GM15510 (cell line): ENCODE results near the gene METTL18.

ENCODE experiments used
- POLR2A ChIP-seq: IDR thresholded peaks from 3 replicates; pipeline ENCODE4 v1.6.1; 2011; ENCODE audit warnings: borderline replicate concordance; ENCODE audit not compliant: insufficient read length; ENCODE audit errors: extremely low read depth

Gene METTL18

DNA sequence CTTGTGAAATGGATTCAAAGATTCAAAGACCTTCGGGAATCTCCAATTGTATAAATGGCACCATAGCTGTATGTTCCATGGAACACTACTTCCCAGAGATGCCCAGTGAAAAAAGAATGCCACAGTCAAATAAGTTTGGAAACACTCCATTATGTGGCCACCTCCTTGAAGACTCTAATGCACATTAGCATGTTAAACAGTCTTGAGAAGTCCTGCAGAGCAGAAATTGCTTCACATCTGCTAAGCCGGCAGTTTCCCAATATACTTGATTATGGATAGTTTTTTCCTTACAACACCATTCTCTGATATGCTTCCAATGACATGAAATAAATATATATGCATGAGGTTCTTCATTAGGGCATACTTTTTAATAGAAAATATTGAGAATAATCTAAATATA is 48.2 kb downstream of the METTL18 start:
- TF ChIP-seq POLR2A: no peak

DNA sequence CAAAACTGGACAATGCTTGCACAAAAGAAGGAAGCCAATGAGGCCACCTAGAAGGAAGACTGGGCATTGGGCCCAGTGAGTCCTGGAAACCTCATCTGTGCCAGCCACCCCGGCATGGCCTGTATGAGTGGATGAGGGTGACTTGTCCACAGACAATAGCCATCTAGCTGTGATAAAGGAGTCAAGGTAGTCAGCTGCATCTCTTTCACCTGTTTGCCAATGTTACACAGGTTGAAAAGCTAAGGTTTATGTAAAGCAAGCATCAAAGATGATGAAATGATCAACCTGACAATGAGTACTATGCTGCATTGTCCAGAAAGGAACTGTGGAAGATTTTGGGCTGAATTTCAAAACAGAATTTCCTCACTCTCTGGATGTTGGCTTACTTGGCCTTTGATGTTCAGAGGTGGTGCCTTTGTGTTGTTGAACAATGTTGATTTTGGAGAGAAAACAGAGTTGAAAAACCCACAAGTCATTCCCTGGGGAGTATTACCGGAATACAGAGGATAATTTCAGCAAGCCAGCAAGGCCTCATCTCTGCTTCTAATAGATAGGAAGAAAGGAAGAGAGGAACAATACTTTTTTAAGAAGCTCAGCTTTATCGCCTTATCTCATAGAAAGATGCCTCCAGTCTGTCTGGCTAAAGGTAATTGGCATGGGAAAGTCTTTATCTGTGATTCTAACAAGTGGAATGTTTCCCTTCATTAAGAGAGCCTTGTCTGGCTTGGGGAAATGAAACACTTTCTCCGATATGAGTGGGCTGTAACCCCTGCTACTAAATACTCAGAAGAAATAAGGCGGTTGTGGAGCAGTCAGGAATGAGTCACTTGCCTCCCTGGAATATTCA is 49.5 kb downstream of the METTL18 start:
- TF ChIP-seq POLR2A: no peak
